GM12878 (cell line): Measurements from ENCODE around the gene MUC5AC. TPM values are rescaled to one million over a fixed set of nuclear protein-coding genes. Genes with fewer than 3 reads are reported as not detected.

ENCODE experiments used
- ATAC-seq: fragments of 200-7000 bp; cut with Tn5 transposase; 3 replicates; pipeline ENCODE4 v1.9.1; 2020; ENCODE audit warnings: mild to moderate bottlenecking, moderate library complexity
- BruUV-seq: library from RNA; stranded (reverse); fragments of 400-500 nt; replicated peaks from 2 replicates; lab custom pipeline; 2021; lab: Mats Ljungman, UMichigan
- CTCF ChIA-PET: fragments of 300-600 bp; sonication (Branson Sonifier 250); formaldehyde crosslinking; extraction: SDS; loops from one replicate; lab custom pipeline; 2021; ENCODE audit warnings: inconsistent platforms; lab: Yijun Ruan, JAX
- POLR2A ChIA-PET: fragments of 350-600 bp; formaldehyde crosslinking; extraction: SDS; loops from one replicate; lab custom pipeline; 2021; ENCODE audit warnings: inconsistent platforms; lab: Charles Lee
- RAD21 ChIA-PET: fragments of 300-600 bp; sonication (Branson Sonifier 250); formaldehyde crosslinking; loops from one replicate; lab custom pipeline; 2023; ENCODE audit warnings: antibody characterized with exemption; ENCODE audit not compliant: unreplicated experiment; lab: Charles Lee
- SMC1A ChIA-PET: fragments of 300-600 bp; sonication (Branson Sonifier 250); formaldehyde crosslinking; loops from one replicate; lab custom pipeline; 2023; ENCODE audit not compliant: unreplicated experiment, uncharacterized antibody; lab: Charles Lee
- DNase-seq: peaks from one replicate; pipeline ENCODE4 v3.0.0-alpha.2; 2011; ENCODE audit warnings: low read depth, low spot score
- FAIRE-seq: peaks from 3 replicates; lab custom pipeline; 2011; peaks lifted over from hg19 to GRCh38; lab: Jason Lieb, UNC
- H2AFZ ChIP-seq: 2 replicates; pipeline ENCODE4 v1.6.0; 2011; ENCODE audit warnings: low read depth, low read length, control low read depth; ENCODE audit not compliant: control insufficient read depth
- H3K27ac ChIP-seq: 2 replicates; pipeline ENCODE4 v1.5.1; 2011; ENCODE audit warnings: control low read depth; ENCODE audit not compliant: control insufficient read depth, insufficient read depth
- H3K27me3 ChIP-seq, 2 experiments: replicated peaks in 1 of 2; 2 replicates each; pipeline versions ENCODE4 v1.6.0 to v1.6.1; 2011; ENCODE audit warnings: low read length in 1 of 2; ENCODE audit not compliant: control insufficient read depth in 2 of 2, insufficient read depth in 2 of 2
- H3K36me3 ChIP-seq, 2 experiments: 2 replicates each; pipeline ENCODE4 v1.5.1; 2011; ENCODE audit warnings: low read length in 1 of 2; ENCODE audit not compliant: control insufficient read depth in 2 of 2, insufficient read depth in 2 of 2
- H3K4me1 ChIP-seq: 2 replicates; pipeline ENCODE4 v1.6.1; 2011; ENCODE audit warnings: mild to moderate bottlenecking, low read length, moderate library complexity, mixed read lengths; ENCODE audit not compliant: control insufficient read depth, insufficient read depth
- H3K4me2 ChIP-seq: 2 replicates; pipeline ENCODE4 v1.6.0; 2011; ENCODE audit warnings: control low read depth; ENCODE audit not compliant: control insufficient read depth, insufficient read depth
- H3K4me3 ChIP-seq: fragments of 200-600 bp; sonication (generic); 2 replicates; pipeline ENCODE4 v1.5.1; 2016
- H3K79me2 ChIP-seq: 2 replicates; pipeline ENCODE4 v1.6.0; 2011; ENCODE audit warnings: low read length; ENCODE audit not compliant: control insufficient read depth, insufficient read depth
- H3K9ac ChIP-seq: 2 replicates; pipeline ENCODE4 v1.8.0; 2011; ENCODE audit warnings: low read length, control low read depth, mixed read lengths; ENCODE audit not compliant: control insufficient read depth, insufficient read depth
- H3K9me3 ChIP-seq: replicated peaks from 3 replicates; pipeline ENCODE4 v1.5.1; 2011; ENCODE audit warnings: mild to moderate bottlenecking, low read length; ENCODE audit not compliant: control insufficient read depth, insufficient read depth
- H4K20me1 ChIP-seq: 2 replicates; pipeline ENCODE4 v1.6.0; 2011; ENCODE audit not compliant: control insufficient read depth, insufficient read depth
- ASH2L ChIP-seq: fragments of 300-600, 200-600 bp; sonication (generic); IDR thresholded peaks from 2 replicates; pipeline ENCODE4 v1.6.1; 2017; ENCODE audit warnings: low read depth, mild to moderate bottlenecking, borderline replicate concordance
- ATF2 ChIP-seq: IDR thresholded peaks from 2 replicates; pipeline ENCODE4 v1.6.1; 2012; ENCODE audit warnings: low read length, inconsistent platforms
- BHLHE40 ChIP-seq, 2 experiments: fragments of 450-650 bp in 1 of 2; IDR thresholded peaks; 2 replicates each; pipeline ENCODE4 v1.6.1; 2011 to 2017; ENCODE audit warnings: low read depth in 2 of 2, borderline replicate concordance in 1 of 2, improper control_type of control experiment in 1 of 2, low read length in 1 of 2, mild to moderate bottlenecking in 1 of 2
- CUX1 ChIP-seq: IDR thresholded peaks from 2 replicates; pipeline ENCODE4 v1.6.1; 2012; ENCODE audit warnings: improper control_type of control experiment, low read depth, low read length; ENCODE audit not compliant: insufficient replicate concordance
- DPF2 ChIP-seq: fragments of 450-650 bp; IDR thresholded peaks from 2 replicates; pipeline ENCODE4 v1.6.1; 2017; ENCODE audit warnings: mild to moderate bottlenecking
- IKZF2 ChIP-seq, 2 experiments: fragments of 450-650 bp; IDR thresholded peaks; 2 replicates each; pipeline ENCODE4 v1.6.1; 2017; ENCODE audit warnings: mild to moderate bottlenecking in 2 of 2, moderate library complexity in 2 of 2
- IRF4 ChIP-seq: IDR thresholded peaks from 2 replicates; pipeline ENCODE4 v1.6.1; 2011; ENCODE audit warnings: low read depth, low read length
- NFIC ChIP-seq: IDR thresholded peaks from 2 replicates; pipeline ENCODE4 v1.6.1; 2012; ENCODE audit warnings: low read depth, mild to moderate bottlenecking, inconsistent platforms, low read length, moderate library complexity
- PAX5 ChIP-seq: IDR thresholded peaks from 2 replicates; pipeline ENCODE4 v1.6.1; 2011; ENCODE audit warnings: low read depth, low read length, borderline replicate concordance
- SPI1 ChIP-seq: IDR thresholded peaks from 2 replicates; pipeline ENCODE4 v1.6.1; 2011; ENCODE audit warnings: low read depth, mild to moderate bottlenecking, low read length, moderate library complexity, borderline replicate concordance; ENCODE audit not compliant: insufficient read depth
- SREBF1 ChIP-seq: IDR thresholded peaks from 2 replicates; pipeline ENCODE4 v1.6.1; 2012; ENCODE audit warnings: mild to moderate bottlenecking, low read length
- TBL1XR1 ChIP-seq: IDR thresholded peaks from 2 replicates; pipeline ENCODE4 v1.6.1; 2012; ENCODE audit warnings: low read depth, low read length, improper control_type of control experiment
- ZNF622 ChIP-seq: fragments of 450-650 bp; IDR thresholded peaks from 2 replicates; pipeline ENCODE4 v1.6.1; 2017; ENCODE audit warnings: mild to moderate bottlenecking, inconsistent platforms
- ZNF687 ChIP-seq: fragments of 450-650 bp; IDR thresholded peaks from 2 replicates; pipeline ENCODE4 v1.6.1; 2017; ENCODE audit warnings: mild to moderate bottlenecking, moderate library complexity
- WGBS: methylation state at CpG from one replicate; pipeline ENCODE4 v1.1.6; 2016; ENCODE audit warnings: low lambda C conversion rate; ENCODE audit not compliant: insufficient replicate concordance, insufficient coverage; ENCODE audit errors: missing lambda C conversion rate; 5-methylcytosine and 5-hydroxymethylcytosine counted together
- in situ Hi-C: fragments of 300-500 bp; cut with MboI; formaldehyde crosslinking; loops from 9 replicates; pipeline ENCODE4 v1.14.3; 2018; ENCODE audit warnings: mixed read lengths
- intact Hi-C: fragments of 100-400 bp; cut with micrococcal nuclease; formaldehyde crosslinking; loops from one replicate; pipeline ENCODE4 v1.14.2; 2022; ENCODE audit not compliant: unreplicated experiment
- polyA plus RNA-seq, 11 experiments: library from polyadenylated mRNA; depleted of rRNA in 4 of 11; unstranded in 6 of 11; stranded (reverse) in 5 of 11; fragments of >200 nt; fragmentation: Nextera tagmentation in 4 of 11; fragmentation: Illumina TruSeq in 1 of 11; extraction: Ambion mirVana in 4 of 11; extraction: Trizol in 1 of 11; gene quantifications; 1 replicate in 1 of 11; 2 replicates in 10 of 11; pipeline versions ENCODE4 v1.2.1 to v1.2.3, GENCODE V29; 2011 to 2016; ENCODE audit warnings: inconsistent platforms in 2 of 11, missing spikeins in 2 of 11, low read depth in 1 of 11
- total RNA-seq, 4 experiments: library from RNA; depleted of rRNA in 3 of 4; stranded (reverse); fragments of >200 nt in 3 of 4; fragmentation: Illumina TruSeq in 1 of 4; extraction: Trizol in 1 of 4; gene quantifications; 2 replicates each; pipeline versions ENCODE4 v1.2.1 to v1.2.3, GENCODE V29; 2013 to 2021

Gene MUC5AC
- total and polyA plus RNA-seq, 10 of the 15 experiments (the other 5 are each of a cell fraction or from before 2014, with no cell fraction given), result under 0.01 to 0.01 TPM; not detected in 8

- intact Hi-C loops (no loop called here), in situ Hi-C loops (no loop called here)
- Histone ChIP-seq H3K4me3 (no peak overlapping the region), H3K79me2 (no peaks in the 10 kb centered on the region), H3K9ac (no peak overlapping the region), H3K9me3 (no peaks in the 10 kb centered on the region; the same call in 1 of the 3 replicates), H3K27me3 (no peaks in the 10 kb centered on the region), H3K36me3 (no peaks in the 10 kb centered on the region), H4K20me1 (no peaks in the 10 kb centered on the region), H2AFZ (no peak overlapping the region), H3K4me1 (no peaks in the 10 kb centered on the region), H3K27ac (no peak overlapping the region), H3K4me2 (no peak overlapping the region)
- WGBS, result 70% methylated on average over 33 of the region's 33 CpGs
- RAD21 ChIA-PET, result no interaction called here
- POLR2A ChIA-PET, result no interaction called here
- DNase-seq, result no peak
- SMC1A ChIA-PET, result no interaction called here
- no TSS peak for BruUV-seq
- FAIRE-seq, result no peak
- CTCF ChIA-PET, result no interaction called here
- no peak for ATAC-seq
- no peak for TF ChIP-seq DPF2
- no peak for TF ChIP-seq ASH2L
- TF ChIP-seq ZNF687, result no peak
- TF ChIP-seq ZNF622, result no peak
- no peak for TF ChIP-seq NFIC
- no peak for TF ChIP-seq PAX5
- no peak for TF ChIP-seq SPI1
- TF ChIP-seq SREBF1, result no peak
- TF ChIP-seq IRF4, result no peak
- no peak for TF ChIP-seq TBL1XR1
- no peak for TF ChIP-seq ATF2
- no peak for TF ChIP-seq CUX1
- no peak for TF ChIP-seq IKZF2 (IDR thresholded peaks at IDR 0.05)
- TF ChIP-seq BHLHE40 (IDR thresholded peaks at IDR 0.05; ENCODE audit: borderline replicate concordance in 1 of 2, low read depth in 2 of 2, low read length in 1 of 2), result no peak
These were observed 40.3 kb downstream of the MUC5AC start for GRCh38 chr11:1197886-1198560.
